Activated naive CD8-positive, alpha-beta T cell (primary cell): ENCODE results near the gene SND1.

Source experiments
- H3K27ac Mint-ChIP-seq: one replicate; pipeline ENCODE4 v1.8.0; 2021; ENCODE audit warnings: mixed read lengths
- H3K27me3 Mint-ChIP-seq: one replicate; pipeline ENCODE4 v1.8.0; 2021; ENCODE audit warnings: mixed read lengths
- H3K36me3 Mint-ChIP-seq: one replicate; pipeline ENCODE4 v1.8.0; 2021; ENCODE audit warnings: mixed read lengths
- H3K4me1 Mint-ChIP-seq: one replicate; pipeline ENCODE4 v1.8.0; 2021; ENCODE audit warnings: low read depth, mixed read lengths
- H3K4me3 Mint-ChIP-seq: one replicate; pipeline ENCODE4 v1.8.0; 2021; ENCODE audit warnings: mild to moderate bottlenecking, mixed read lengths
- H3K9me3 Mint-ChIP-seq: one replicate; pipeline ENCODE4 v1.8.0; 2021; ENCODE audit warnings: low read depth, mixed read lengths

The SND1 gene

GRCh38 chr7:127651556-127652332 is at the start of gene SND1:
SND1 (plus strand) TSS chr7:127652194; CDS start chr7:127652374, 180 bp downstream.
- Mint-ChIP-seq H3K9me3 (no peaks in the 10 kb centered on the region), H3K27ac (peak within 1 kb of the TSS; percentile 95), H3K4me1 (peaks cover 44% of the 10 kb centered on the region), H3K4me3 (peak within 1 kb of the TSS; percentile 99), H3K27me3 (no peaks in the 10 kb centered on the region), H3K36me3 (peaks cover 10% of the 10 kb centered on the region)

DNA sequence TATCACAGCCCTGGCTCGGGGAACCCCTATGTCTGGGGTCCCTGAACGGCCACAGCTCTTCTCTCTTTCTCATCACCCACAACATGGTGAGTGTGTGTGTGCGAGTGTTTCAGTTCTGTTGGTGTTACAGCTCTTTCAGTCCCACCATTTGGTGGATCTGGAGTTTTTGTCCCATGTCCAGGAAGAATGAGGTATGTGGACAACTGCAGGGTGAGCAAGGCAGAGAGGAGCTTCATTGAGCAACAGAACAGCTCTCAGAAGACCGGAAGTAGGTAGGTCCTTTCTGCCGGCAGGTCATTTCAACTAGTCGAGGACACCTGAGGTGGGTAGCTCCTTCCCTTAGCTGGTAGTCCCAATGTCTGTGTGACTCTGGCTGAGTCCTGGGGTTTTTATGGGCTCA is 43.5 kb upstream of the SND1 start:
- H3K27ac Mint-ChIP-seq: no peak overlapping the region
- no peaks in the 10 kb centered on the region for H3K9me3 Mint-ChIP-seq
- no peak overlapping the region for H3K4me3 Mint-ChIP-seq
- no peaks in the 10 kb centered on the region for H3K4me1 Mint-ChIP-seq
- peaks cover 4% of the 10 kb centered on the region for H3K27me3 Mint-ChIP-seq
- no peaks in the 10 kb centered on the region for H3K36me3 Mint-ChIP-seq

- no peak overlapping the region for H3K27ac Mint-ChIP-seq
- H3K9me3 Mint-ChIP-seq: no peaks in the 10 kb centered on the region
- H3K4me1 Mint-ChIP-seq: no peaks in the 10 kb centered on the region
- H3K27me3 Mint-ChIP-seq: peaks cover 4% of the 10 kb centered on the region
- H3K36me3 Mint-ChIP-seq: no peaks in the 10 kb centered on the region
- H3K4me3 Mint-ChIP-seq: no peak overlapping the region
These were observed 42.7 kb upstream of the SND1 start for GRCh38 chr7:127609297-127609696.

GRCh38 chr7:127612263-127612662 is 39.7 kb upstream of the SND1 start:
- Mint-ChIP-seq H3K4me1 (no peaks in the 10 kb centered on the region), H3K36me3 (no peaks in the 10 kb centered on the region), H3K27ac (no peak overlapping the region), H3K27me3 (peaks cover 5% of the 10 kb centered on the region), H3K4me3 (no peak overlapping the region), H3K9me3 (no peaks in the 10 kb centered on the region)

GRCh38 chr7:127616724-127617123 is 35.3 kb upstream of the SND1 start:
- H3K4me3 Mint-ChIP-seq: no peak overlapping the region
- H3K27ac Mint-ChIP-seq: no peak overlapping the region
- peaks cover 16% of the 10 kb centered on the region for H3K27me3 Mint-ChIP-seq
- no peaks in the 10 kb centered on the region for H3K9me3 Mint-ChIP-seq
- H3K36me3 Mint-ChIP-seq: no peaks in the 10 kb centered on the region
- H3K4me1 Mint-ChIP-seq: peaks cover 6% of the 10 kb centered on the region

- H3K4me1 Mint-ChIP-seq: peaks cover 6% of the 10 kb centered on the region
- no peaks in the 10 kb centered on the region for H3K36me3 Mint-ChIP-seq
- H3K4me3 Mint-ChIP-seq: no peak within 1 kb of the TSS
- H3K27ac Mint-ChIP-seq: no peak within 1 kb of the TSS
- H3K27me3 Mint-ChIP-seq: peaks cover 20% of the 10 kb centered on the region
- no peaks in the 10 kb centered on the region for H3K9me3 Mint-ChIP-seq
These were observed 34.0 kb upstream of the SND1 start, which contains the start of gene PAX4 for GRCh38 chr7:127618042-127618441. PAX4 (minus strand) TSS chr7:127618142; CDS start chr7:127615928, 2,214 bp downstream.

DNA sequence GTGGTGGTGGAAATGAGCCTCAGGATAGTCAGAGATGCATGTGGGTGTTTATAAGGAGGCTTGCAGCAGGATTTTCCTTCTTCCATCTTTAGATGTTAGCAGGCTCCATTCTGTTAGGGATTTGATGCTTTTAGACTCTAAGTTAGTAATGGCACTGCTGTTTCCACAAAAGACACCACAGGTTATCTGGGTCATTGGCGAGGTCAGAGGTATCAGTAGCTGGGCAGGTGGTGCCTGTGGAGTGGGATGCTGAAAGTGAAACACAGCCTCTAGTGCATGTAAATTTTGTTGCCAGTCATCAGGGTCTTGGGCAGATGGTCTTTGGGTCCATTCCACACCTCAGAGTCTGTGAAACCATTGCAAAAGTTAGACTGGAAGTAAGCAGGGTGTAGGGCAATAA is 33.2 kb upstream of the SND1 start:
- no peak overlapping the region for H3K27ac Mint-ChIP-seq
- no peak overlapping the region for H3K4me3 Mint-ChIP-seq
- peaks cover 6% of the 10 kb centered on the region for H3K4me1 Mint-ChIP-seq
- peaks cover 23% of the 10 kb centered on the region for H3K27me3 Mint-ChIP-seq
- H3K9me3 Mint-ChIP-seq: no peaks in the 10 kb centered on the region
- no peaks in the 10 kb centered on the region for H3K36me3 Mint-ChIP-seq

DNA sequence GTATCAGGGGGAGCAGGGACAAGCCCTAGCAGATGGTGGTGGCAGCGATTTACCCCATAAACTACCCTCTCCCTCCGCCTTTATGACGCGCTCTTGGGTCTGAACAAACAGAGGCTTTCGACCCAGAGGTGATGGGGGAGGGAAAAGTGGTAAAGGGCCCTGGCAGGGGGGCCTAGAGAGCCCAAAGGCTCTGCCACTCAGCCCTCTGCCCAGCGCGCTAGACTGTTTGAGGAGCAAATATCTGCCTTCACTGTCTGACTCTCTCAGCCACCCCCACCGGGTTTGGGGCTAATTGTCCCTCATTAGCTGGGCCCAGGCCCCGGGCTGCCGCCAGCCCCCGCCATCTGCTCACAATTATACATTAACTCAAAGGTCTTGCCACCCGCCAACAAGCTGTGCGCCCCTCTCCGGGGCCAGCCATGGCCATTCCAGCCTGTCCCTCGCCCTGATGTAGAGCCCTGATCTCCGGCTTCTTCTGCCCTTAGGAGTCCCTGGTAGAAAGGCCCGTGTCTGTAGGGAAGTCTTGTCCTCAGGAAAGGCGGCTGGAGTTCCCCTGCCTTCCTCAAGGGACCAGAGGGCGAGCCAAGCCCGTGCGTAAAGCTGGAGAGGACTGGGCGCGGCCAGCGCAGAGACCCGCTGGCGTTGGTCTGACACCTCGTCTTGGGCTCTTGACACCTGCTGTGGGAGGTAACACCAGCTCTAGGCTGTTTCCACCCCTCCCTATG is 32.2 kb upstream of the SND1 start:
- Mint-ChIP-seq H3K4me3 (no peak overlapping the region), H3K4me1 (peaks cover 6% of the 10 kb centered on the region), H3K27me3 (peaks cover 21% of the 10 kb centered on the region), H3K27ac (no peak overlapping the region), H3K36me3 (no peaks in the 10 kb centered on the region), H3K9me3 (no peaks in the 10 kb centered on the region)

DNA sequence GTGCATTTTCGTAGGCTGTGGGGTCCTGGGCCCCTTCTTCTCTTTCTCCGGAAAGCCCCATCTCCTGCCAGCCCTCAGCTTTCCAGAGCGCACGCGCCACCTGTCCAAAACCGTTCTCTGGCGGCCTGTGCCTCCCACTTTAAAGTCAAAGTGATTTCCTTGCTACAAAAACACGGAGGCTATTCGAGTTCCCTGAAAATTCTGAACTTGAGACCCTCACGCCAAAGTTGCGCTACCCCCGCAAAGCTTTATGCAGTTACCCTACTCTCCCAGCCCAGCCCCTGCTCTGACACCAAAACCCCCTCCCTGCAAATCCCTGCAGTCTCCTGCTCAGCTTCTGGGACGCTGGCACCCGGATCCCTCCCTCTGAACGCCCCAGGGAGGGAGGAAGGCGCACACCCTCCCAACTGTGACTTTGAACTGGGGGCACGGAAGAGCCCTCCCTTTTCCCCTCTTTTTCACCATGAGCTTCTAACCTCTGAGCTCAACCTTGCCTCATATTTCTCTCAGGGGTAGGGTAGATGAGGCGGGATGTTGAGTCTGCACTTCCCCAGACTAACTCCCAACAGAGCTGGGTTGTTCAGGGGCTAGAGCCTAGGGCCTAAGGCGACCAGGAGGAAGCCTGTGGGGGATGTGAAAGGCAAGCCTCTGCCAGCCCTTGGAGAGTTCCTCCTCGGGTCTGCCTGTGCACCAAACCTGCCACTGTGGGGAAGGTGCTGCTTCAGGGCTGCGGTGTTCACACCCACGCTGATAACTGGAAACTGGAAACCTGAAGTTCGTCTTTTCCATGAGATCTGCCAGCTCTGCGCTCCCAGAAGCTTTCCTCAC is 31.4 kb upstream of the SND1 start:
- no peaks in the 10 kb centered on the region for H3K9me3 Mint-ChIP-seq
- H3K27ac Mint-ChIP-seq: no peak overlapping the region
- H3K27me3 Mint-ChIP-seq: peaks cover 21% of the 10 kb centered on the region
- H3K36me3 Mint-ChIP-seq: no peaks in the 10 kb centered on the region
- peaks cover 6% of the 10 kb centered on the region for H3K4me1 Mint-ChIP-seq
- no peak overlapping the region for H3K4me3 Mint-ChIP-seq

DNA sequence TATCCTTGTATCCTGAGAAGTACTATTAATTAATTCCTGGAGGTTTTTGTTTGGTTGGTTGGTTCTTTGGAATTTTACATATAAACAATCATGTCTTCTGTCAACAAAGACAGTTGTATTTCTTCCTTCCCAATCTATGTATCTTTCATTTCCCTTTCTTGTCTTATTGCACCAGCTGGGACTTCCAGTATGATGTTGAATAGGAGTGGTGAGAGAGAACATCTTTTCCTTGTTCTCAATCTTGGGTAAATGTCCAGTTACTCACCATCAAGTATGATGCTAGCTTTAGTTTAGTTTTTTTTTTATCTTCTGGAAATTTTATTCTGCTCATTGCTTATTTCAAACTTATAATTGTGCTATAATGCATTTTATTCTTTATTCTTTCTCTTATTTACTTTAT is 26.7 kb upstream of the SND1 start:
- Mint-ChIP-seq H3K4me3 (no peak overlapping the region), H3K4me1 (peaks cover 6% of the 10 kb centered on the region), H3K9me3 (no peaks in the 10 kb centered on the region), H3K27me3 (peaks cover 13% of the 10 kb centered on the region), H3K36me3 (no peaks in the 10 kb centered on the region), H3K27ac (no peak overlapping the region)

DNA sequence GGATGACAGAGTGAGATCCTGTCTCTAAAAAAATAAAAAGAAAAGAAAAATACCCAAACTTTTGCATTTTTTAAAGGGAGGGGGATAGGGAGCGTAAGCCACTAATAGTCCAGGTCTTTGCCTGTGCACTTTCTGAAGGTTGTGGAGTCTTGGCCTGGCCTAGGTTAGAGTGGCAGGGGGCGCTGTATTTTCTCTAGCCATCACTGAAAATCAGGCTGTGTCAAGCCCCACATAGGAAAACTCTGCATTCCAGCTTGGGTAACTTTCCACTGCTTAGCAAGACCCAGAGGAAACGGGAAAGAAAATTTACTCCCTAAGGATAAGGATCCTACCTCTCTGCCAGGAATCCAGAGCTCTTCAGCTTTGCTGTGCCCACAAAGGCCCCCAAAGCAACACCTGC is 23.5 kb upstream of the SND1 start:
- peaks cover 8% of the 10 kb centered on the region for H3K27me3 Mint-ChIP-seq
- no peaks in the 10 kb centered on the region for H3K9me3 Mint-ChIP-seq
- H3K27ac Mint-ChIP-seq: no peak overlapping the region
- no peaks in the 10 kb centered on the region for H3K36me3 Mint-ChIP-seq
- H3K4me1 Mint-ChIP-seq: no peaks in the 10 kb centered on the region
- no peak overlapping the region for H3K4me3 Mint-ChIP-seq

- Mint-ChIP-seq H3K27me3 (peaks cover 8% of the 10 kb centered on the region), H3K9me3 (no peaks in the 10 kb centered on the region), H3K4me3 (no peak overlapping the region), H3K36me3 (peaks cover 2% of the 10 kb centered on the region), H3K27ac (no peak overlapping the region), H3K4me1 (no peaks in the 10 kb centered on the region)
These were observed 22.6 kb upstream of the SND1 start for GRCh38 chr7:127629268-127629854.

DNA sequence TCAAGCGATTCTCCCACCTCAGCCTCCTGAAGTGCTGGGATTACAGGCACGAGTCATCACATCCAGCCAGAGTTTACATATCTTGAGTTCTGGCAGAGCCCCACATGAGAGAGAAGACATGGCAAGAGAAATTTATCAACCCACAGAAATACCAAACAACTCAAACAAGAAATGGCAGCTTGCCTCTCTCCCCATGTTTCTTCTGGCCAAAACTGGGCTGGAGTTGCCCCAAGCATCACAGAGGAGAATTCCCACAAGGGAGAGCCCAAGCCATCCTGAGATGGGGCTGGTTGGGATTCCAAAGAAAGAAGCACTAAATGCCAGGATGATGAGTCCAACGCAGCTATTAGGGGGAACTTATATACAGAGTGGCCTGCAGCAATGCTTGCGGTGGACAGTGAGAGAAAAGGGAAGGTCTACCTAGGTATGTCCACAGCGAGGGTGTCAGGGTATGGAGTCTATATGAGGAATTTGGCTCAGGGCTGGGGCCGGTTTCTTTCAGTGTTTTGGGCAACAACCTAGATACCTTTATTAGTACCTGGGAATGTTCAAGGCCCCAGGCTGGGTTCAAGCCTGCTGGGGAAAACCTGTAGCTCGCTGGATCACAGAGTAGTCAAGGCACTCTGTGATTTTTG is 19.6 kb upstream of the SND1 start:
- H3K4me3 Mint-ChIP-seq: no peak overlapping the region
- H3K27me3 Mint-ChIP-seq: peaks cover 14% of the 10 kb centered on the region

DNA sequence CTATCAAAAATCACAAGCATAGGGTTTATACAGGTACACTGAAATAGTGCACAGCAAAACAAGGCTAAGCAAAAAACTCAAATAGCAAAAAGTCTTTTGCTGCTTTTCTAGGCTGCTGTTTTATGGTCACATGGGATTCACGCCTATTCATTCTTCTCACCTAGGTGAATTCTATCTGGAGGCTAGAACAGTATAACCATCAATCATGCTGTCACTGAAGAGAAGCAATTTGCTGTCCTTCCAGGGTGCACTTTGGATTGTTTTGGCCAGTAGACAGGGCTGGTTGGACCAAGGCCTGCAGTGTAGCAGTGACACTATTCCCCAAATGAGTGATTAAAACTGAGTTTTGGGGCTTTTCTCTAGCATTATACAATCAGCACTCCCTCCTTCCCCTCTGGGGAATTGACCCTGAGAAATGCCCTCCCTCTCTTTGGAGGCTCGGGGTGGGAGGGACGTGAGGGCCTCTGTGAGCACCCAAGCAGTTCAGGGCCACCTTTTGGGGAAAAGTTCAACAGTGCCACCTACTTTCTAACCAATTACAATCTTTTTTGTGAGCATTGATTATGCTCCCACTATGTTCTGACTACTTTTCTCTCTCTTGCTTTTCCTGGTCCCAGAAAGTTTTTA is 16.2 kb upstream of the SND1 start:
- H3K4me3 Mint-ChIP-seq: no peak overlapping the region

More for the DNA sequence above, 19.6 kb upstream of the SND1 start:
- Mint-ChIP-seq H3K36me3 (peaks cover 4% of the 10 kb centered on the region), H3K4me1 (peaks cover 2% of the 10 kb centered on the region), H3K27ac (no peak overlapping the region), H3K9me3 (no peaks in the 10 kb centered on the region)

More for the DNA sequence above, 16.2 kb upstream of the SND1 start:
- Mint-ChIP-seq H3K9me3 (no peaks in the 10 kb centered on the region), H3K27ac (no peak overlapping the region), H3K4me1 (peaks cover 2% of the 10 kb centered on the region), H3K27me3 (peaks cover 16% of the 10 kb centered on the region), H3K36me3 (peaks cover 4% of the 10 kb centered on the region)
